ENCODE data around the gene STK25. TPM values are rescaled to one million over a fixed set of nuclear protein-coding genes. Genes with fewer than 3 reads are reported as not detected.

STK25 gene
- polyA plus RNA-seq, 2 of the 4 experiments (the other 2 are of a cell fraction), result 101 to 138 TPM

GRCh38 chr2:241511091-241511741, 2.8 kb upstream of the STK25 start (continued):
- TF ChIP-seq, protein P1, sequence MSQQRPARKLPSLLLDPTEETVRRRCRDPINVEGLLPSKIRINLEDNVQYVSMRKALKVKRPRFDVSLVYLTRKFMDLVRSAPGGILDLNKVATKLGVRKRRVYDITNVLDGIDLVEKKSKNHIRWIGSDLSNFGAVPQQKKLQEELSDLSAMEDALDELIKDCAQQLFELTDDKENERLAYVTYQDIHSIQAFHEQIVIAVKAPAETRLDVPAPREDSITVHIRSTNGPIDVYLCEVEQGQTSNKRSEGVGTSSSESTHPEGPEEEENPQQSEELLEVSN (IDR thresholded peaks at IDR 0.05; ENCODE audit: borderline replicate concordance, low read depth), result no peak
- TF ChIP-seq, protein P2, sequence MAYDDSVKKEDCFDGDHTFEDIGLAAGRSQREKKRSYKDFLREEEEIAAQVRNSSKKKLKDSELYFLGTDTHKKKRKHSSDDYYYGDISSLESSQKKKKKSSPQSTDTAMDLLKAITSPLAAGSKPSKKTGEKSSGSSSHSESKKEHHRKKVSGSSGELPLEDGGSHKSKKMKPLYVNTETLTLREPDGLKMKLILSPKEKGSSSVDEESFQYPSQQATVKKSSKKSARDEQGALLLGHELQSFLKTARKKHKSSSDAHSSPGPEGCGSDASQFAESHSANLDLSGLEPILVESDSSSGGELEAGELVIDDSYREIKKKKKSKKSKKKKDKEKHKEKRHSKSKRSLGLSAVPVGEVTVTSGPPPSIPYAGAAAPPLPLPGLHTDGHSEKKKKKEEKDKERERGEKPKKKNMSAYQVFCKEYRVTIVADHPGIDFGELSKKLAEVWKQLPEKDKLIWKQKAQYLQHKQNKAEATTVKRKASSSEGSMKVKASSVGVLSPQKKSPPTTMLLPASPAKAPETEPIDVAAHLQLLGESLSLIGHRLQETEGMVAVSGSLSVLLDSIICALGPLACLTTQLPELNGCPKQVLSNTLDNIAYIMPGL (CRISPR knock-in tag; IDR thresholded peaks at IDR 0.05; ENCODE audit: borderline replicate concordance), result no peak
- TF ChIP-seq RNF2 (IDR thresholded peaks at IDR 0.05; ENCODE audit: borderline replicate concordance, low read depth) (no peak), RCOR1 (IDR thresholded peaks at IDR 0.05; ENCODE audit: low read depth, low read length) (no peak), JUNB (IDR thresholded peaks at IDR 0.05) (no peak), BCL3 (IDR thresholded peaks at IDR 0.05) (no peak), EHMT2 (IDR thresholded peaks at IDR 0.05; ENCODE audit: low read depth) (no peak)

DNA sequence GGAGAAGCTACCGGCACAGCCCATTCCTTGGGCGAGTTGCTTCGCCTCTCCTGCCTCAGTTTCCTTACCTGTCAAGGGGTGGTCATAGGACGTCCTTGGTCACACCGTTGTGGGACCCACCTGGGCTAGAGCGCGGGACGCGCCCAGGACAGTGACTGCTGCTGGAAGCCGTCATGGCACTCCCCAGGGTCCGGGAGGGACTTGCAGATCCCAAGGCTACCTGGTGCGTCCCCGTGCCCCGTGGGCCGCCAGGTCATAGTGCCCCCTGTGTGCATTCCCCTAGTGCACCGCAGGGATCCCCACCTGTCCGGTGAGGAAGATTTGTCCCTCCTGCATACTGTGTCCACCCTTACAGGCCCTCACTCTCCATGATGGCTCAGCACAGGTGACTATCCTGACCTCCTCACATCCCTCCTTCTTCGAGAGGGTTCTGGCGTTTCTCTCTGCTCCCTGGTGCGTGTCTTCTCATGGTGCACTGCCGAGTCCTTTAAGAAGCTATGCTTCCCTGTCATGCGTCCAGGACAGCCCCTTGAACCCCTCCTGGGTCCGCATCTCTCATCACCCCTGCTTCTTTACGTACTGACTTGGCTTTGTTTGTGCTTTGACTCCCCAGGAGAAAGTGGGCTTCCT, 886 bp upstream of the STK25 start:
- ChIA-PET CTCF (no interaction called here), POLR2A (no interaction called here)
- no peak for FAIRE-seq
- peak overlapping the region; percentile 97 to 99 for H3K27ac ChIP-seq
- peak overlapping the region; percentile 76 for H3K4me3 ChIP-seq
- H3K4me1 ChIP-seq, result peaks cover 13% of the 10 kb centered on the region
- DNase-seq (ENCODE audit: low read depth in 1 of 2, low spot score in 1 of 2), result no peak
- peak overlapping the region; percentile 94 for H3K4me2 ChIP-seq
- TF ChIP-seq KDM1A (IDR thresholded peaks at IDR 0.05; ENCODE audit: low read depth), result 0 out of 2 replicates have a peak, but pooled peaks have one; percentile 14
- TF ChIP-seq HDAC2 (IDR thresholded peaks at IDR 0.05), result 0 out of 2 replicates have a peak, but pooled peaks have one; percentile 0
- no peak for TF ChIP-seq NPAS2 (CRISPR knock-in tag; IDR thresholded peaks at IDR 0.05; ENCODE audit: borderline replicate concordance)
- peak; percentile 89; the same call in 1 of the 2 replicates for TF ChIP-seq RNF2 (IDR thresholded peaks at IDR 0.05; ENCODE audit: borderline replicate concordance, low read depth)
- no peak for TF ChIP-seq ESRRA (IDR thresholded peaks at IDR 0.05; ENCODE audit: borderline replicate concordance, low read length)
- TF ChIP-seq CBX2 (IDR thresholded peaks at IDR 0.05; ENCODE audit: borderline replicate concordance, low read depth), result no peak
- peak; percentile 43; the same call in 1 of the 2 replicates for TF ChIP-seq CHD4 (IDR thresholded peaks at IDR 0.05; ENCODE audit: borderline replicate concordance)
- no peak for TF ChIP-seq GATA3 (IDR thresholded peaks at IDR 0.05; ENCODE audit: borderline replicate concordance)
- no peak for TF ChIP-seq EHMT2 (IDR thresholded peaks at IDR 0.05; ENCODE audit: low read depth)
- 73% methylated on average over 11 of the region's 24 CpGs for WGBS (ENCODE audit: missing lambda C conversion rate)
- H3K9me3 ChIP-seq, result no peaks in the 10 kb centered on the region
- ATAC-seq, result no peak

DNA sequence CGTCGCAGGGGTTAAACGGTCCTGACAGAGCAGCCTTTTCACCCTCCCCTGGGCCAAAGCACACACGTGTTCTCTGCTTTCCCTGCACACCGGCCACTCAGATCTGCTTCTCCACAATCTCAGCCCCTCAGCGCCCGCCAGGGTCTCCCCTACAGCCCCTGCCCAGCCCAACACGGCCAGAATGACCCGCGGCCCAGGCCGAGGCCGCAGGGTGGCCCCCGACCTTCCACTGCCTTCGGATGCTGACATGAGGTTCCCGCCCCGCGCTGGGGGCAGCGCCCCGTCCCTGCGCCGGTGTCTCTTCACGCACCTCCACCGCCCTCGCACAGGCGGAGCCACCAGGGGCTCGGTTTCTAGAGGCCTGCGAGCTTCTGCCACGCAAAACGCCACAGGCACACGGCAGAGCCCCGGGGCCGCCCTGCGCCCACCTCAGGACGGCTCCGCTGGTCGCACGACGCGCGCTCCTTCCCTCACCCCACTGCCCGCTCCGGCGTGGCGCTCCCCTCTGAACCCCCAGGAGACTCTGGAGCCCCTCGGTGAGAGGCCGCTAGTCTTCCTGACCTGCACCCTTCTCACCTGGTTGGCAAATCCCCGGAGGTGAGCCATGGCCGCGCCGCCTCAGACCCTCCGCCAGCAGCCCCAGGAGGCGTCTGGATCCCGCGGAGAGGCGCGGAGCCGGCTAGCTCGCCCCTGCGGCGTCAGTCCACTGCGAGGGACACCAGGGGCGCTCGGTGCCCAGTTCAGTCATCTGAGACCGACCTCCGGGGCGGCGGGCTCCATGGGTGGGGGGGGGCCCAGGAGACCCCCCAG, 749 bp downstream of the STK25 start:
- Histone ChIP-seq H3K4me2 (peak overlapping the region; percentile 95), H3K27ac (peak overlapping the region; percentile 97 to 99), H3K4me1 (peaks cover 13% of the 10 kb centered on the region), H3K9me3 (no peaks in the 10 kb centered on the region), H3K4me3 (peak overlapping the region; percentile 76)
- CTCF ChIA-PET, result interaction anchor here (0.6 to 1.0 kb wide), 3 partner anchors 131 to 154 kb away, joined by 3 read pairs; no protein-coding TSS in a partner anchor
- peak; percentile 58 to 81 for DNase-seq (ENCODE audit: low read depth in 1 of 2, low spot score in 1 of 2)
- ATAC-seq, result peak; percentile 76 to 79
- WGBS (ENCODE audit: missing lambda C conversion rate), result 12% methylated on average over 5 of the region's 67 CpGs
- POLR2A ChIA-PET, result no interaction called here
- FAIRE-seq, result no peak
- TF ChIP-seq HOXA7 (CRISPR knock-in tag; IDR thresholded peaks at IDR 0.05) (no peak), MYC (IDR thresholded peaks at IDR 0.05; ENCODE audit: borderline replicate concordance, low read length) (no peak), RNF2 (IDR thresholded peaks at IDR 0.05; ENCODE audit: borderline replicate concordance, low read depth) (0 out of 2 replicates have a peak, but pooled peaks have one; percentile 25), KDM5A (IDR thresholded peaks at IDR 0.05) (no peak), TP53 (CRISPR knock-in tag; IDR thresholded peaks at IDR 0.05) (no peak), CTCF (IDR thresholded peaks at IDR 0.05) (no peak), SMC3 (IDR thresholded peaks at IDR 0.05) (no peak), NFE2L2 (conservative IDR thresholded peaks at IDR 0.05; ENCODE audit: low read length) (no peak), FOXS1 (CRISPR knock-in tag; IDR thresholded peaks at IDR 0.05) (no peak), RCOR1 (IDR thresholded peaks at IDR 0.05; ENCODE audit: low read depth, low read length) (no peak), POLR2AphosphoS2 (conservative IDR thresholded peaks at IDR 0.05; ENCODE audit: low read length) (no peak)
- TF ChIP-seq, protein P1 (IDR thresholded peaks at IDR 0.05; ENCODE audit: borderline replicate concordance, low read depth), result peak; percentile 80

Data from A549 (cell line).